ENCODE results near the gene PGF.

- TF ChIP-seq ZBTB39 (CRISPR knock-in tag; IDR thresholded peaks at IDR 0.05) (no peak), ZBTB33 (CRISPR knock-in tag; IDR thresholded peaks at IDR 0.05) (peak; percentile 72), ZNF879 (CRISPR knock-in tag; IDR thresholded peaks at IDR 0.05) (no peak), GZF1 (CRISPR knock-in tag; IDR thresholded peaks at IDR 0.05) (no peak), EZH2 (conservative IDR thresholded peaks at IDR 0.05; ENCODE audit: low read depth, low read length) (no peak), ZBTB8A (CRISPR knock-in tag; IDR thresholded peaks at IDR 0.05; ENCODE audit: borderline replicate concordance, low read depth) (no peak), SIN3A (IDR thresholded peaks at IDR 0.05; ENCODE audit: borderline replicate concordance, low read depth, low read length) (no peak), ZNF558 (CRISPR knock-in tag; IDR thresholded peaks at IDR 0.05; ENCODE audit: borderline replicate concordance) (no peak), POLR2AphosphoS5 (IDR thresholded peaks at IDR 0.05; ENCODE audit: low read depth, low read length) (no peak)
Measured at GRCh38 chr14:74973003-74973653, 17.7 kb upstream of the PGF start.
